SK-N-SH (cell line): ENCODE measurements around the gene JMJD1C. TPM values are rescaled to one million over a fixed set of nuclear protein-coding genes. Genes with fewer than 3 reads are reported as not detected.

Experiments
- CTCF ChIA-PET: fragments of 300-600, 350-600 bp; formaldehyde crosslinking; extraction: SDS; loops from one replicate; lab custom pipeline; 2021; lab: Yijun Ruan, JAX
- POLR2A ChIA-PET: fragments of 350-600 bp; sonication (Branson Sonifier 250); formaldehyde crosslinking; extraction: SDS; loops from one replicate; lab custom pipeline; 2020; ENCODE audit warnings: antibody characterized with exemption, inconsistent platforms; lab: Yijun Ruan, JAX
- DNase-seq: peaks from one replicate; pipeline ENCODE4 v3.0.0; 2012
- H2AFZ ChIP-seq: fragments of 200-600 bp; sonication (generic); 2 replicates; pipeline ENCODE4 v1.8.1; 2016; ENCODE audit warnings: antibody characterized with exemption, mild to moderate bottlenecking, low read depth
- H3F3A ChIP-seq: fragments of 200-600 bp; sonication (generic); replicated peaks from 2 replicates; pipeline ENCODE3; 2016; ENCODE audit warnings: antibody characterized with exemption, mild to moderate bottlenecking; ENCODE audit not compliant: insufficient read depth
- H3K27ac ChIP-seq, 2 experiments: fragments of 200-500 bp in 1 of 2; fragments of 200-600 bp in 1 of 2; sonication (Bioruptor generic) in 1 of 2; sonication (generic), shearing (Covaris generic) in 1 of 2; 2 replicates each; pipeline versions ENCODE4 v1.5.1 to v1.6.1; 2014 to 2016; ENCODE audit warnings: low read depth in 2 of 2, inconsistent platforms in 1 of 2, low read length in 1 of 2, mild to moderate bottlenecking in 1 of 2, mixed read lengths in 1 of 2
- H3K27me3 ChIP-seq: fragments of 200-600 bp; sonication (generic), shearing (Covaris generic); 2 replicates; pipeline ENCODE4 v1.6.1; 2016; ENCODE audit warnings: mixed run types; ENCODE audit not compliant: insufficient read depth
- H3K36me3 ChIP-seq, 2 experiments: fragments of 200-500 bp in 1 of 2; fragments of 200-600 bp in 1 of 2; sonication (Bioruptor generic) in 1 of 2; sonication (generic) in 1 of 2; replicated peaks in 1 of 2; 2 replicates each; pipeline versions ENCODE3 to v1.5.1; 2014 to 2016; ENCODE audit warnings: low read length in 1 of 2, mild to moderate bottlenecking in 1 of 2; ENCODE audit not compliant: insufficient read depth in 2 of 2, control insufficient read depth in 1 of 2
- H3K4me1 ChIP-seq, 2 experiments: fragments of 200-500 bp in 1 of 2; fragments of 200-600 bp in 1 of 2; sonication (Bioruptor generic) in 1 of 2; sonication (generic), shearing (Covaris generic) in 1 of 2; 2 replicates each; pipeline versions ENCODE4 v1.5.1 to v1.6.1; 2014 to 2016; ENCODE audit warnings: low read depth in 1 of 2, low read length in 1 of 2, mixed run types in 1 of 2; ENCODE audit not compliant: insufficient read depth in 2 of 2, control insufficient read depth in 1 of 2
- H3K4me2 ChIP-seq: fragments of 200-600 bp; sonication (generic), shearing (Covaris generic); 2 replicates; pipeline ENCODE4 v1.6.1; 2017; ENCODE audit warnings: mixed run types
- H3K4me3 ChIP-seq, 2 experiments: fragments of 200-500 bp in 1 of 2; fragments of 200-600 bp in 1 of 2; sonication (Bioruptor generic) in 1 of 2; sonication (generic), shearing (Covaris generic) in 1 of 2; 2 replicates each; pipeline versions ENCODE4 v1.5.1 to v1.8.1; 2014 to 2016; ENCODE audit warnings: low read depth in 2 of 2, inconsistent platforms in 1 of 2, low read length in 1 of 2, mild to moderate bottlenecking in 1 of 2, mixed read lengths in 1 of 2, moderate library complexity in 1 of 2
- H3K79me2 ChIP-seq: fragments of 200-600 bp; sonication (generic); 2 replicates; pipeline ENCODE4 v1.8.1; 2017; ENCODE audit warnings: mild to moderate bottlenecking; ENCODE audit not compliant: insufficient read depth
- H3K9ac ChIP-seq: fragments of 200-600 bp; sonication (generic); 2 replicates; pipeline ENCODE4 v1.6.1; 2017; ENCODE audit warnings: mixed run types
- H3K9me2 ChIP-seq: fragments of 200-600 bp; sonication (generic); 2 replicates; pipeline ENCODE4 v1.6.1; 2017; ENCODE audit warnings: mixed run types
- H3K9me3 ChIP-seq: fragments of 200-600 bp; sonication (generic); 2 replicates; pipeline ENCODE4 v1.6.1; 2017; ENCODE audit warnings: mixed run types, mild to moderate bottlenecking, moderate library complexity
- H4K20me1 ChIP-seq: fragments of 200-600 bp; sonication (generic); 2 replicates; pipeline ENCODE4 v1.6.1; 2017; ENCODE audit warnings: mild to moderate bottlenecking, mixed run types; ENCODE audit not compliant: insufficient read depth
- CTCF ChIP-seq: fragments of 200-600 bp; sonication (generic); IDR thresholded peaks from 2 replicates; pipeline ENCODE4 v1.6.1; 2017; ENCODE audit warnings: antibody characterized with exemption, mild to moderate bottlenecking, moderate library complexity
- EP300 ChIP-seq, 2 experiments: IDR thresholded peaks; 2 replicates each; pipeline versions ENCODE4 v1.4.0 to v1.6.1; 2012; ENCODE audit warnings: borderline replicate concordance in 1 of 2, low read depth in 1 of 2, low read length in 1 of 2
- EZH2phosphoT487 ChIP-seq: fragments of 200-600 bp; sonication (generic); IDR thresholded peaks from 2 replicates; pipeline ENCODE4 v1.6.1; 2017; ENCODE audit warnings: low read depth, mixed run types, mild to moderate bottlenecking, antibody characterized with exemption, moderate library complexity, borderline replicate concordance
- FOXM1 ChIP-seq: IDR thresholded peaks from 2 replicates; pipeline ENCODE4 v1.4.0; 2012; ENCODE audit warnings: low read depth, mild to moderate bottlenecking
- IRF3 ChIP-seq: fragments of 150-350 bp; IDR thresholded peaks from 2 replicates; pipeline ENCODE4 v1.6.1; 2016; ENCODE audit warnings: mild to moderate bottlenecking, low read depth, low read length
- NFIC ChIP-seq: IDR thresholded peaks from 2 replicates; pipeline ENCODE4 v1.4.0; 2012; ENCODE audit warnings: borderline replicate concordance
- PBX3 ChIP-seq: IDR thresholded peaks from 2 replicates; pipeline ENCODE4; 2012
- RCOR1 ChIP-seq: fragments of 150-350 bp; IDR thresholded peaks from 2 replicates; pipeline ENCODE4 v1.6.1; 2017; ENCODE audit warnings: antibody characterized with exemption, low read length
- RFX5 ChIP-seq: IDR thresholded peaks from 2 replicates; pipeline ENCODE4 v1.6.1; 2012; ENCODE audit warnings: mild to moderate bottlenecking, improper control_type of control experiment, low read length
- TAF1 ChIP-seq: IDR thresholded peaks from 2 replicates; pipeline ENCODE4 v1.6.1; 2012; ENCODE audit warnings: low read depth, mild to moderate bottlenecking, low read length, moderate library complexity, borderline replicate concordance
- TCF12 ChIP-seq: IDR thresholded peaks from 2 replicates; pipeline ENCODE4 v1.4.0; 2012
- TEAD4 ChIP-seq: IDR thresholded peaks from 2 replicates; pipeline ENCODE4 v1.4.0; 2012; ENCODE audit warnings: mild to moderate bottlenecking, borderline replicate concordance; ENCODE audit not compliant: insufficient read depth
- USF1 ChIP-seq: IDR thresholded peaks from 2 replicates; pipeline ENCODE4 v1.4.0; 2012; ENCODE audit warnings: low read depth, borderline replicate concordance
- YY1 ChIP-seq: IDR thresholded peaks from 2 replicates; pipeline ENCODE4 v1.4.0; 2012; ENCODE audit warnings: low read depth, mild to moderate bottlenecking
- ZBTB33 ChIP-seq: IDR thresholded peaks from 2 replicates; pipeline ENCODE4 v1.4.0; 2012; ENCODE audit warnings: low read depth, borderline replicate concordance
- WGBS: methylation state at CpG from one replicate; pipeline ENCODE4 v1.1.6; 2017; ENCODE audit warnings: low lambda C conversion rate; 5-methylcytosine and 5-hydroxymethylcytosine counted together
- polyA plus RNA-seq, 3 experiments: library from polyadenylated mRNA; depleted of rRNA; stranded (reverse); fragments of >200 nt; gene quantifications; 2 replicates each; pipeline ENCODE4 v1.2.3, GENCODE V29; 2012

Gene JMJD1C
- polyA plus RNA-seq, 1 of the 3 experiments (the other 2 are of a cell fraction), result 11.7 TPM

- H3K4me3 ChIP-seq, result no peak overlapping the region
- no peak overlapping the region for H2AFZ ChIP-seq
- peaks cover 1% of the 10 kb centered on the region for H3F3A ChIP-seq
- H3K9ac ChIP-seq, result no peak overlapping the region
- H3K4me1 ChIP-seq, result peaks cover 0 to 11% of the 10 kb centered on the region in 2 experiments; a peak in 1 of 4 replicates
- CTCF ChIA-PET, result no interaction called here
- no peaks in the 10 kb centered on the region for H3K9me3 ChIP-seq
- H3K27me3 ChIP-seq, result no peaks in the 10 kb centered on the region
- no peak overlapping the region for H3K4me2 ChIP-seq
- H4K20me1 ChIP-seq, result no peaks in the 10 kb centered on the region; the same call in 1 of the 2 replicates
- no peak for DNase-seq
- peaks cover 0 to 7% of the 10 kb centered on the region in 2 experiments for H3K36me3 ChIP-seq
- TF ChIP-seq TCF12, result no peak
- TF ChIP-seq CTCF, result no peak
- TF ChIP-seq EP300 (IDR thresholded peaks at IDR 0.05; ENCODE audit: borderline replicate concordance in 1 of 2, low read depth in 1 of 2, low read length in 1 of 2), result no peak
- no peak for TF ChIP-seq PBX3
- no peak for TF ChIP-seq NFIC
- no peak for TF ChIP-seq EZH2phosphoT487
- no peak for TF ChIP-seq ZBTB33
- TF ChIP-seq IRF3, result no peak
- no peak for TF ChIP-seq TAF1
- TF ChIP-seq USF1, result no peak
- TF ChIP-seq RCOR1, result no peak
- no peak for TF ChIP-seq YY1
- TF ChIP-seq TEAD4, result no peak
- TF ChIP-seq RFX5, result no peak
- TF ChIP-seq FOXM1, result no peak
- POLR2A ChIA-PET, result no interaction called here
- H3K27ac ChIP-seq, result no peak overlapping the region
- no peaks in the 10 kb centered on the region for H3K9me2 ChIP-seq
- 95% methylated on average over 1 of the region's 1 CpG for WGBS
- peaks cover 99% of the 10 kb centered on the region for H3K79me2 ChIP-seq
Measured at GRCh38 chr10:63497321-63497720, 31.5 kb upstream of the JMJD1C start.
